GM12878 (cell line): ENCODE results near the gene TDRD9.

Experiments
- BHLHE40 ChIP-seq, 2 experiments: fragments of 450-650 bp in 1 of 2; IDR thresholded peaks; 2 replicates each; pipeline ENCODE4 v1.6.1; 2011 to 2017; ENCODE audit warnings: low read depth in 2 of 2, borderline replicate concordance in 1 of 2, improper control_type of control experiment in 1 of 2, low read length in 1 of 2, mild to moderate bottlenecking in 1 of 2
- CBX5 ChIP-seq: sonication (generic); IDR thresholded peaks from 2 replicates; pipeline ENCODE4 v1.6.1; 2016; ENCODE audit warnings: low read depth, moderate library complexity, mild to moderate bottlenecking, inconsistent platforms
- EZH2 ChIP-seq: IDR thresholded peaks from 2 replicates; pipeline ENCODE4 v1.6.1; 2012; ENCODE audit warnings: low read depth, mild to moderate bottlenecking, control low read depth, inconsistent platforms, low read length, borderline replicate concordance; ENCODE audit not compliant: control insufficient read depth
- HDAC2 ChIP-seq: fragments of 200-600 bp; sonication (generic); IDR thresholded peaks from 2 replicates; pipeline ENCODE4 v1.6.1; 2017
- RAD21 ChIP-seq: IDR thresholded peaks from 2 replicates; pipeline ENCODE4 v1.6.1; 2011; ENCODE audit warnings: mild to moderate bottlenecking, low read depth, low read length, moderate library complexity; ENCODE audit not compliant: insufficient read depth
- SIN3A ChIP-seq: IDR thresholded peaks from 2 replicates; pipeline ENCODE4 v1.6.1; 2012; ENCODE audit warnings: low read depth, low read length, improper control_type of control experiment
- TCF12 ChIP-seq: IDR thresholded peaks from 2 replicates; pipeline ENCODE4 v1.6.1; 2011; ENCODE audit warnings: low read depth, mild to moderate bottlenecking, low read length
- ZNF217 ChIP-seq: fragments of 450-650 bp; IDR thresholded peaks from 2 replicates; pipeline ENCODE4 v1.6.1; 2017; ENCODE audit warnings: antibody characterized with exemption, mild to moderate bottlenecking
- ZZZ3 ChIP-seq: IDR thresholded peaks from 2 replicates; pipeline ENCODE4 v1.6.1; 2011; ENCODE audit warnings: low read depth; ENCODE audit not compliant: control insufficient read depth, insufficient read length
- TF ChIP-seq, protein P1 (sequence below): fragments of 450-650 bp; IDR thresholded peaks from 2 replicates; pipeline ENCODE4 v1.6.1; 2014; ENCODE audit warnings: mild to moderate bottlenecking
- TF ChIP-seq, protein P2 (sequence below), 3 experiments: IDR thresholded peaks in 2 of 3; conservative IDR thresholded peaks in 1 of 3; 2 replicates each; pipeline ENCODE4 v1.5.1; 2011; ENCODE audit warnings: low read depth in 3 of 3, low read length in 3 of 3, mild to moderate bottlenecking in 3 of 3, control low read depth in 2 of 3, moderate library complexity in 2 of 3, inconsistent platforms in 1 of 3, mixed read lengths in 1 of 3; ENCODE audit not compliant: control insufficient read depth in 2 of 3, insufficient read depth in 1 of 3; ENCODE audit errors: extremely low read depth in 1 of 3
- TF ChIP-seq, protein P3 (sequence below): fragments of 450-650 bp; IDR thresholded peaks from 2 replicates; pipeline ENCODE4 v1.6.1; 2017; ENCODE audit warnings: antibody characterized with exemption, mild to moderate bottlenecking, moderate library complexity

DNA sequence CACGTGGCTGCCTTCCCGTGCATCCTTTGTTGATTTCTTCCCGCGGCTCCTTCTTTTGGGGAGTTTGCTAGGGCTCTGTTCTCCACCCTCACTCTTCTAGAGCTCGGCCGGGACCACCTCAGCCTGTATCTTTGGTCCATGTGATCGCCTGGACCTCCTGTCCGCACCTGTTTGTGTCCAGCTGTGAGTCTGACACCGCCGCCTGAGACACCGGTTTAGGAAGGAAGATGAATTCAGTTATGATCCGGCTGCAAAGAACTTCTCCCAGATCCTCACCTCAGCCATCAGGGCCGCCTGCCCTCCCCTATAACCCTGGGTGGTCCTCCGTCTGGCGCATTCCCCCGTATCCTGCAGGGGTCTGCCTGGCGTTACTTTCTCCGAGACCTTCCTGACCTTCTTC, 690 bp upstream of the TDRD9 start:
- TF ChIP-seq TCF12 (no peak), BHLHE40 (IDR thresholded peaks at IDR 0.05; ENCODE audit: borderline replicate concordance in 1 of 2, low read depth in 2 of 2, low read length in 1 of 2) (no peak), CBX5 (no peak), ZZZ3 (no peak), EZH2 (no peak), HDAC2 (no peak), RAD21 (no peak), SIN3A (no peak), ZNF217 (no peak)
- TF ChIP-seq, protein P1, sequence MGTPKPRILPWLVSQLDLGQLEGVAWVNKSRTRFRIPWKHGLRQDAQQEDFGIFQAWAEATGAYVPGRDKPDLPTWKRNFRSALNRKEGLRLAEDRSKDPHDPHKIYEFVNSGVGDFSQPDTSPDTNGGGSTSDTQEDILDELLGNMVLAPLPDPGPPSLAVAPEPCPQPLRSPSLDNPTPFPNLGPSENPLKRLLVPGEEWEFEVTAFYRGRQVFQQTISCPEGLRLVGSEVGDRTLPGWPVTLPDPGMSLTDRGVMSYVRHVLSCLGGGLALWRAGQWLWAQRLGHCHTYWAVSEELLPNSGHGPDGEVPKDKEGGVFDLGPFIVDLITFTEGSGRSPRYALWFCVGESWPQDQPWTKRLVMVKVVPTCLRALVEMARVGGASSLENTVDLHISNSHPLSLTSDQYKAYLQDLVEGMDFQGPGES: no peak
- TF ChIP-seq, protein P2, sequence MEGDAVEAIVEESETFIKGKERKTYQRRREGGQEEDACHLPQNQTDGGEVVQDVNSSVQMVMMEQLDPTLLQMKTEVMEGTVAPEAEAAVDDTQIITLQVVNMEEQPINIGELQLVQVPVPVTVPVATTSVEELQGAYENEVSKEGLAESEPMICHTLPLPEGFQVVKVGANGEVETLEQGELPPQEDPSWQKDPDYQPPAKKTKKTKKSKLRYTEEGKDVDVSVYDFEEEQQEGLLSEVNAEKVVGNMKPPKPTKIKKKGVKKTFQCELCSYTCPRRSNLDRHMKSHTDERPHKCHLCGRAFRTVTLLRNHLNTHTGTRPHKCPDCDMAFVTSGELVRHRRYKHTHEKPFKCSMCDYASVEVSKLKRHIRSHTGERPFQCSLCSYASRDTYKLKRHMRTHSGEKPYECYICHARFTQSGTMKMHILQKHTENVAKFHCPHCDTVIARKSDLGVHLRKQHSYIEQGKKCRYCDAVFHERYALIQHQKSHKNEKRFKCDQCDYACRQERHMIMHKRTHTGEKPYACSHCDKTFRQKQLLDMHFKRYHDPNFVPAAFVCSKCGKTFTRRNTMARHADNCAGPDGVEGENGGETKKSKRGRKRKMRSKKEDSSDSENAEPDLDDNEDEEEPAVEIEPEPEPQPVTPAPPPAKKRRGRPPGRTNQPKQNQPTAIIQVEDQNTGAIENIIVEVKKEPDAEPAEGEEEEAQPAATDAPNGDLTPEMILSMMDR (IDR thresholded peaks at IDR 0.05 in 2 of 3, conservative IDR thresholded peaks at IDR 0.05 in 1 of 3; ENCODE audit: control insufficient read depth in 2 of 3, extremely low read depth in 1 of 3, insufficient read depth in 1 of 3, low read depth in 3 of 3, low read length in 3 of 3): no peak
- TF ChIP-seq, protein P3, sequence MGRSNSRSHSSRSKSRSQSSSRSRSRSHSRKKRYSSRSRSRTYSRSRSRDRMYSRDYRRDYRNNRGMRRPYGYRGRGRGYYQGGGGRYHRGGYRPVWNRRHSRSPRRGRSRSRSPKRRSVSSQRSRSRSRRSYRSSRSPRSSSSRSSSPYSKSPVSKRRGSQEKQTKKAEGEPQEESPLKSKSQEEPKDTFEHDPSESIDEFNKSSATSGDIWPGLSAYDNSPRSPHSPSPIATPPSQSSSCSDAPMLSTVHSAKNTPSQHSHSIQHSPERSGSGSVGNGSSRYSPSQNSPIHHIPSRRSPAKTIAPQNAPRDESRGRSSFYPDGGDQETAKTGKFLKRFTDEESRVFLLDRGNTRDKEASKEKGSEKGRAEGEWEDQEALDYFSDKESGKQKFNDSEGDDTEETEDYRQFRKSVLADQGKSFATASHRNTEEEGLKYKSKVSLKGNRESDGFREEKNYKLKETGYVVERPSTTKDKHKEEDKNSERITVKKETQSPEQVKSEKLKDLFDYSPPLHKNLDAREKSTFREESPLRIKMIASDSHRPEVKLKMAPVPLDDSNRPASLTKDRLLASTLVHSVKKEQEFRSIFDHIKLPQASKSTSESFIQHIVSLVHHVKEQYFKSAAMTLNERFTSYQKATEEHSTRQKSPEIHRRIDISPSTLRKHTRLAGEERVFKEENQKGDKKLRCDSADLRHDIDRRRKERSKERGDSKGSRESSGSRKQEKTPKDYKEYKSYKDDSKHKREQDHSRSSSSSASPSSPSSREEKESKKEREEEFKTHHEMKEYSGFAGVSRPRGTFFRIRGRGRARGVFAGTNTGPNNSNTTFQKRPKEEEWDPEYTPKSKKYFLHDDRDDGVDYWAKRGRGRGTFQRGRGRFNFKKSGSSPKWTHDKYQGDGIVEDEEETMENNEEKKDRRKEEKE: no peak
